NCI-H2227 treated with DMSO at 0.1 percent for 48 hours (cell line): ENCODE results near the gene LRPPRC.

ENCODE experiments used
- DNase-seq: peaks from one replicate; lab custom pipeline; 2025; lab: John Stamatoyannopoulos, UW

Gene LRPPRC

GRCh38 chr2:43906448-43907109, 89.2 kb downstream of the LRPPRC start:
- DNase-seq, result no peak

DNA sequence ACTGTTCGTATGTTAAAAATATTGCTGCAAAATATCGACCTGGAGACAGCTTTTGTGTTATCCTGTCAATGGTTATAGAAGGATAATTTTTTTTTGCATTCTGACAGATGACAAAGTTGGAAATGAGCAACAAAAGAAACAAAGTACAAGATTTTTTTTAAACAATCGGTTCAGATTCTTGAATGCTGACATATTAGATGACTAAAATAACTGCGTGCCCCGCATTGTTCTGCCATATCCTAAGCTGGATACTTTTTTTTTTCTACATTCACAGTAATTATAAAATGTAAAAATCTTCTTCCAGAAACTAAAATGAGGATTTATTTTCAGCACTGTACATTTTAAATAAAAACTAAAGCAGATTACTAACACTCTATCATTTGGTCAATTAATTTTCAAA, 89.9 kb downstream of the LRPPRC start:
- DNase-seq, result no peak

- peak; percentile 87 for DNase-seq
These were observed 90.4 kb downstream of the LRPPRC start for GRCh38 chr2:43905371-43905803.

DNA sequence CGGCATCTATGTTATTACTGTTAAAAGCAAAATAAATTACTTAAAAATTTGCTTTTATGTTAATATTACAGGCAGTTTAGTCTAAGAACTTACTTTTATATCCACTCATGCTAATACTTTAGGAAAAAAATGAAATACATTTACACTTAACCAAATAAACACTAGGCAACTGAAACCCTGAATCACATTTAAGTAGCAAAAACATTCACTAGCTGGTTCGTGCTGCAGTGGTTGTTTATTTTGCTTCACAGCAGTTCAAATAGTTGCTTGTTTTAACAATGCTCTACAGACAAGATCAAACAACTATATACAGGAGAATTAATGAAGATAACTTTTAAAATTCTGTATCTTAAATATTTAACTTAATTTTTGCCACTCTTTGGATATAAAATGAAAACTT, 96.2 kb downstream of the LRPPRC start:
- no peak for DNase-seq

GRCh38 chr2:43898838-43899346, 96.9 kb downstream of the LRPPRC start:
- DNase-seq, result no peak

GRCh38 chr2:43898134-43898837, 97.5 kb downstream of the LRPPRC start:
- DNase-seq, result peak; percentile 83

- no peak for DNase-seq
These were observed 98.3 kb downstream of the LRPPRC start for GRCh38 chr2:43897492-43897891.

- DNase-seq, result no peak
These were observed 98.9 kb downstream of the LRPPRC start for GRCh38 chr2:43896906-43897305.

DNA sequence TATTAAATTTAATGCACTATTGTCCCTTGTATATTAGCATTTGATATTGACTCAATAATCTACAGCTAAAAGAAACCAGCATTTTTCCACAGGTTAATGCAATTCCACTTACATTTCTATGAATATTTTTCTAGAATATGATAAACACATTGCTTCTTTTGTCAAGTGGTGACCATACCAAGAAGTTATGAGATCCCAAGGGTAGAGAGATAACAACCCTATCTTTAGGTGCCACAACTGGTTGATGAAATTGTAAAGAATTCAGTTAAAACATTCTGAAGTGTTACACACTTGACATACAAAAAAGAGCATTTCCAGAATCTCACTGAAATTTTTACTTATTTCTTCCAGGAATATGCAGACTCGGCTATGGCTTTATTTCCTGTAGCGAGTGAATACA, 101.0 kb downstream of the LRPPRC start:
- no peak for DNase-seq

GRCh38 chr2:43890855-43891254, 104.9 kb downstream of the LRPPRC start:
- no peak for DNase-seq

- no peak for DNase-seq
These were observed 106.4 kb downstream of the LRPPRC start for GRCh38 chr2:43889416-43889815.

- DNase-seq, result no peak
These were observed 108.6 kb downstream of the LRPPRC start for GRCh38 chr2:43887176-43887575.

- DNase-seq, result no peak
These were observed 110.6 kb downstream of the LRPPRC start for GRCh38 chr2:43885132-43885632.

GRCh38 chr2:43884689-43885088, 111.1 kb downstream of the LRPPRC start:
- no peak for DNase-seq

DNA sequence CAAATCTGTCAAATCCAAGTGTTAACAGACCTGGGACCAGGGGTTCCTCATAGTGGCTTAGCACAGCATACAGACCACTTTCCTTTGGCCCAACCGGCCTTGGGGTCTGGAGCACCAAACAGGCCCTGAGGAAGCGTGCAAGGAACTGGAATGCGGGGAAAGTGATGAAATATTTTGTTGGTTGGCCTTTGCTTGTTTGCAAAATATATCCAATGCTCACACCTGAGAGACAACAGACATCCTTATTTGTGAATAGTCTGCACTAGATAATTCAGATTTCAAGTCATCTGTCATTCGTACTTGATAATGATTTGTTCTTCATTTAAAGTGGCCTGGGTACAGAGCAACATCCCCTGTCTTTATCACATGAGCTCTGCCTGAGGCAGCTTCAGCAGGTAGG, 113.5 kb downstream of the LRPPRC start:
- no peak for DNase-seq

GRCh38 chr2:43880952-43881351, 114.8 kb downstream of the LRPPRC start:
- DNase-seq, result no peak

- DNase-seq, result no peak
These were observed 115.3 kb downstream of the LRPPRC start for GRCh38 chr2:43880471-43880870.

GRCh38 chr2:43879261-43879660, 116.5 kb downstream of the LRPPRC start:
- DNase-seq, result no peak

DNA sequence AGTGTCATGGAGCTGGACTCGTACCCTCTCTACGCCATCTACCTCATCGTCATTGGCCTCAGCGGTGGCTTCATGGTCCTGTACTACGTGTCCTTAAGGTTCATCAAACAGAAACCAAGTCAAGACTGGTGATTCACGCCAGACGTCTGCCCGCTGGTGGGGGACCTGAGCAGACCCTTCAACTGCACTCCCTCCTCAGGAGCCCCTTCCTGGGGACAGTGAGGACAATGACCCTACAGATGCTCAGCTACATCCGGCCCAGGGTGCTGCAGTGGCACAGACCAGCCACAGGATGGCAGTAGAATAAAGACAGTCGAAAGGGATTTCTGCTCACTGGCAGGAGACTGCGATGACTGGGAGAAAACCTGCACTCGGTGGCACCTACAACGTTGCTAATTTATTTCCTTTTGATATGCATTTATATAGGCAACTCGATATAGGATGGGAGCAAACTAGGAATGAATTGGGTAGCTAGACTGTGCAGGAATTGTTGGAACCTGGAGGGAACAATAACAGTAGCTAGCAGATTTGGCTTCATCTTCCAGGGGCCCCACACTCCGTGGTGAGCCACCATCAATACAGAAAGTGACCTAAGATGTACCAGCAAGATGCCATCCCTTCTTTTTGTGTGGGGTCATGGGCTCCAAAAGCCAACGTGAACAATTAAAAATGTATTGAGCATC, 117.9 kb downstream of the LRPPRC start:
- DNase-seq, result peak; percentile 80

- no peak for DNase-seq
These were observed 120.9 kb downstream of the LRPPRC start for GRCh38 chr2:43874776-43875451.

DNA sequence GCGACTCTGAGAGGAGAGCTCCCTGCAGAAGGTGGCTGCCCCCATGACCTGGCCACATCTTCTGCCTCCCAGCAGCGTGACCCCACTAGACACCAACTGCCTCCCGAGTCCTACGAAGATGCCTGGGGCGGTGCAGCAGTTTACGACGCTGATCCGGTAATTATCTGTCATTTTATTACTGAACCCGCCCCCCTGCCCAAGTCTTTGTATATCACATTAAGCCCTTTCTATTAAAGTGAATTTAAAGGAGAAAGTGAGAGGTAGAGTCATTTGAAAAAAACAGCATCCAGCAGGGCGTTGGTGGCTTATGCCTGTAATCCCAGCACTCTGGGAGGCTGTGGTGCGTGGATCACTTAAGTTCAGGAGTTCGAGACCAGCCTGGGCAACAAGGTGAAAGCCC, 123.6 kb downstream of the LRPPRC start:
- no peak for DNase-seq

- DNase-seq, result no peak
These were observed 140.5 kb downstream of the LRPPRC start for GRCh38 chr2:43855292-43855691.
